ENCODE measurements around the gene IZUMO1R. TPM values are rescaled to one million over a fixed set of nuclear protein-coding genes. Genes with fewer than 3 reads are reported as not detected.

The IZUMO1R gene
- polyA plus RNA-seq, 1 of the 3 experiments (the other 2 are of a cell fraction): 0.43 TPM

DNA sequence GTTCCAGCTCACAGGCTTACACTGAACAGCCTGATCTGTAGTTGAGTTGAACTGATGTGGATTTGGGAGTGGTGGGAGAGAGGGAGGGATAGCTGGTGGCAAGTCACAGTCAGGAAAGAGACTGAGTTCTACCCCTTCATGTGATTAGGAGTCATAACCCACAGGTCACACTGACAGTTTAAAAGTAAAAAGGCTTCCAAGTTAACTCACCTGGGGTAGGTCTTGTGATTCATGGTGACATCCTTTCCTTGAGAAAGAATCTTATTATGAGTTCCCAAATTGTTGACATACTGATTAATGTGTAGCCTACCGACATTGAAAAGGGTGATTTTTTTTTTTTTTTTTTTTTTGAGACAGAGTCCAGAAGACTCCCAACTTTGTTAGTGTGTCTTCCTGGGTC is 5.4 kb downstream of the IZUMO1R start:
- no peak for DNase-seq
- no peak overlapping the region for H2AFZ ChIP-seq (ENCODE audit: low read depth)
- no peaks in the 10 kb centered on the region for H3F3A ChIP-seq (replicated peaks; ENCODE audit: insufficient read depth)
- ChIA-PET POLR2A (interaction anchor here (0.7 kb wide), 1 partner anchor 415 kb away, joined by 3 read pairs; no protein-coding TSS in a partner anchor), CTCF (interaction anchor here (0.7 kb wide), 1 partner anchor 446 kb away, joined by 3 read pairs; no protein-coding TSS in a partner anchor)
- no peaks in the 10 kb centered on the region for H3K9me3 ChIP-seq
- TF ChIP-seq GABPA (IDR thresholded peaks at IDR 0.05; ENCODE audit: low read depth): no peak
- no peak for TF ChIP-seq GATA2 (CRISPR knock-in tag; IDR thresholded peaks at IDR 0.05)
- TF ChIP-seq RXRA (IDR thresholded peaks at IDR 0.05; ENCODE audit: borderline replicate concordance, low read depth): no peak
- TF ChIP-seq JUND (IDR thresholded peaks at IDR 0.05): no peak
- no peak for TF ChIP-seq RAD21 (IDR thresholded peaks at IDR 0.05; ENCODE audit: low read length)
- no peak for TF ChIP-seq YY1 (IDR thresholded peaks at IDR 0.05; ENCODE audit: low read depth)
- no peak for TF ChIP-seq NRF1 (IDR thresholded peaks at IDR 0.05; ENCODE audit: low read depth, low read length)
- H3K79me2 ChIP-seq (ENCODE audit: insufficient read depth): no peaks in the 10 kb centered on the region
- WGBS (ENCODE audit: low lambda C conversion rate): 10% methylated on average over 1 of the region's 1 CpG
- peak overlapping the region in 1 of 2 experiments; percentile 51; a peak in 1 of 4 replicates for H3K27ac ChIP-seq (ENCODE audit: low read depth in 2 of 2, low read length in 1 of 2)
- no peak overlapping the region for H3K9ac ChIP-seq
- H3K9me2 ChIP-seq: no peaks in the 10 kb centered on the region
- H3K4me1 ChIP-seq (ENCODE audit: control insufficient read depth in 1 of 2, insufficient read depth in 2 of 2, low read depth in 1 of 2, low read length in 1 of 2): peaks cover 2 to 10% of the 10 kb centered on the region in 2 experiments
- no peaks in the 10 kb centered on the region for H3K36me3 ChIP-seq (replicated peaks in 1 of 2; ENCODE audit: control insufficient read depth in 1 of 2, insufficient read depth in 2 of 2, low read length in 1 of 2)
- H4K20me1 ChIP-seq (ENCODE audit: insufficient read depth): no peaks in the 10 kb centered on the region
- H3K27me3 ChIP-seq (ENCODE audit: insufficient read depth): no peaks in the 10 kb centered on the region
- no peak overlapping the region for H3K4me2 ChIP-seq
- H3K4me3 ChIP-seq (ENCODE audit: low read depth in 2 of 2, low read length in 1 of 2): no peak overlapping the region

DNA sequence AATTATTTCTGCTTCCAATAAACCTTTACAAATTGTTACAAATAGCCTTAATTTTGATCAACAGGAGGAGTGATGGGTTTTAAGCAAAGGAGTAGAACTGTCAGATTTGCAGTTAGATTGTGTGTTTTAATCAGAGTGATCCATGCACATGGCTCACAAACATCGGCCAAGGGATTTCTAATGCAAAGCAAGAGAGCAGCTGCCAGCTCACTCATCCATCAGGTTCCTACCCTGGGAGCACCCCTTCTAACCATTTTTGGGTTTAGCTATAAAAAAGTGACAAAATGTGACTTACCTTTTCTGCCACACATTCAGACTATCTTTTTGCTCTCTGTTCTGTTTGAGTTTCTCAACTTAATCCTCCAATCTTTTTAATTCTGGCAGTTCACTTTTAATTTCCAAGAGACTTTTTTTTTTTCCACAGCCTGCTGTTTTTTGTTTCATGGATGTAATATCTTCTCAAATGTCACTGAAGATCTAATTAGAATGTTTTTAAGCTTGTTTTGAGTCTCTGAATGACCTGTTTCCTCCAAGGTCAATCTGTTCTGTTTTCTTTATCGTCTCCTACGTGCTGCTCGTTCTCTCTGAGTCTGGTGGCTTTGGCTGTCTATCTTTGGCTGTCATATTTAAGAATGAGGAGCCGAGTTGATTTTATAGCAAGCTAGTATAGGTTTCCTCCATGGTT is 6.0 kb downstream of the IZUMO1R start:
- Histone ChIP-seq H2AFZ (ENCODE audit: low read depth) (no peak overlapping the region), H3K9ac (no peak overlapping the region), H3K36me3 (replicated peaks in 1 of 2; ENCODE audit: control insufficient read depth in 1 of 2, insufficient read depth in 2 of 2, low read length in 1 of 2) (no peaks in the 10 kb centered on the region), H4K20me1 (ENCODE audit: insufficient read depth) (no peaks in the 10 kb centered on the region), H3F3A (replicated peaks; ENCODE audit: insufficient read depth) (peaks cover 2% of the 10 kb centered on the region), H3K27ac (ENCODE audit: low read depth in 2 of 2, low read length in 1 of 2) (peak overlapping the region; percentile 17 to 51; a peak in 2 of 4 replicates), H3K9me3 (no peaks in the 10 kb centered on the region), H3K4me3 (ENCODE audit: low read depth in 2 of 2, low read length in 1 of 2) (no peak overlapping the region), H3K4me1 (ENCODE audit: control insufficient read depth in 1 of 2, insufficient read depth in 2 of 2, low read depth in 1 of 2, low read length in 1 of 2) (peaks cover 2 to 4% of the 10 kb centered on the region in 2 experiments; a peak in 3 of 4 replicates), H3K27me3 (ENCODE audit: insufficient read depth) (no peaks in the 10 kb centered on the region), H3K4me2 (no peak overlapping the region), H3K79me2 (ENCODE audit: insufficient read depth) (no peaks in the 10 kb centered on the region), H3K9me2 (no peaks in the 10 kb centered on the region)
- 0 out of 4 replicates have a peak, but pooled peaks of 1 of the 2 experiments have one; percentile 16 for TF ChIP-seq EP300 (IDR thresholded peaks at IDR 0.05; ENCODE audit: borderline replicate concordance in 1 of 2, low read depth in 1 of 2, low read length in 1 of 2)
- TF ChIP-seq ELF1 (IDR thresholded peaks at IDR 0.05): no peak
- 21% methylated on average over 5 of the region's 5 CpGs for WGBS (ENCODE audit: low lambda C conversion rate)
- no peak for DNase-seq
- ChIA-PET CTCF (no interaction called here), POLR2A (interaction anchor here (0.7 kb wide), 1 partner anchor 415 kb away, joined by 3 read pairs; no protein-coding TSS in a partner anchor)

GRCh38 chr11:94312339-94312738 is 8.0 kb downstream of the IZUMO1R start:
- peaks cover 2 to 4% of the 10 kb centered on the region in 2 experiments; a peak in 3 of 4 replicates for H3K4me1 ChIP-seq (ENCODE audit: control insufficient read depth in 1 of 2, insufficient read depth in 2 of 2, low read depth in 1 of 2, low read length in 1 of 2)
- H2AFZ ChIP-seq (ENCODE audit: low read depth): no peak overlapping the region
- H3F3A ChIP-seq (replicated peaks; ENCODE audit: insufficient read depth): peaks cover 3% of the 10 kb centered on the region
- POLR2A ChIA-PET: no interaction called here
- 14% methylated on average over 4 of the region's 4 CpGs for WGBS (ENCODE audit: low lambda C conversion rate)
- CTCF ChIA-PET: interaction anchor here (1.1 kb wide), 1 partner anchor 32 kb away, joined by 3 read pairs; no protein-coding TSS in a partner anchor
- peak overlapping the region; percentile 9 to 73; a peak in 1 of 4 replicates for H3K27ac ChIP-seq (ENCODE audit: low read depth in 2 of 2, low read length in 1 of 2)
- no peaks in the 10 kb centered on the region for H3K9me2 ChIP-seq
- H3K79me2 ChIP-seq (ENCODE audit: insufficient read depth): no peaks in the 10 kb centered on the region
- H3K9me3 ChIP-seq: no peaks in the 10 kb centered on the region
- no peaks in the 10 kb centered on the region for H3K27me3 ChIP-seq (ENCODE audit: insufficient read depth)
- no peak overlapping the region for H3K9ac ChIP-seq
- H3K4me3 ChIP-seq (ENCODE audit: low read depth in 2 of 2, low read length in 1 of 2): no peak overlapping the region
- H4K20me1 ChIP-seq (ENCODE audit: insufficient read depth): no peaks in the 10 kb centered on the region
- H3K36me3 ChIP-seq (replicated peaks in 1 of 2; ENCODE audit: control insufficient read depth in 1 of 2, insufficient read depth in 2 of 2, low read length in 1 of 2): no peaks in the 10 kb centered on the region
- H3K4me2 ChIP-seq: no peak overlapping the region
- no peak for DNase-seq
- no peak for TF ChIP-seq CHD2 (IDR thresholded peaks at IDR 0.05; ENCODE audit: low read length, partially characterized antibody)
- TF ChIP-seq MXI1 (IDR thresholded peaks at IDR 0.05; ENCODE audit: low read depth, low read length): no peak
- peak; percentile 73 to 81 for TF ChIP-seq EP300 (IDR thresholded peaks at IDR 0.05; ENCODE audit: borderline replicate concordance in 1 of 2, low read depth in 1 of 2, low read length in 1 of 2)
- TF ChIP-seq, protein P1, sequence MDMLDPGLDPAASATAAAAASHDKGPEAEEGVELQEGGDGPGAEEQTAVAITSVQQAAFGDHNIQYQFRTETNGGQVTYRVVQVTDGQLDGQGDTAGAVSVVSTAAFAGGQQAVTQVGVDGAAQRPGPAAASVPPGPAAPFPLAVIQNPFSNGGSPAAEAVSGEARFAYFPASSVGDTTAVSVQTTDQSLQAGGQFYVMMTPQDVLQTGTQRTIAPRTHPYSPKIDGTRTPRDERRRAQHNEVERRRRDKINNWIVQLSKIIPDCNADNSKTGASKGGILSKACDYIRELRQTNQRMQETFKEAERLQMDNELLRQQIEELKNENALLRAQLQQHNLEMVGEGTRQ (IDR thresholded peaks at IDR 0.05; ENCODE audit: borderline replicate concordance, low read depth, low read length): no peak
- peak; percentile 42; the same call in 1 of the 2 replicates for TF ChIP-seq NFIC (IDR thresholded peaks at IDR 0.05; ENCODE audit: borderline replicate concordance)
- no peak for TF ChIP-seq RXRA (IDR thresholded peaks at IDR 0.05; ENCODE audit: borderline replicate concordance, low read depth)
- no peak for TF ChIP-seq GATA2 (CRISPR knock-in tag; IDR thresholded peaks at IDR 0.05)
- no peak for TF ChIP-seq TAF1 (IDR thresholded peaks at IDR 0.05; ENCODE audit: borderline replicate concordance, low read depth, low read length)
- no peak for TF ChIP-seq RFX5 (IDR thresholded peaks at IDR 0.05; ENCODE audit: low read length)
- TF ChIP-seq REST (IDR thresholded peaks at IDR 0.05; ENCODE audit: low read depth, low read length): no peak
- no peak for TF ChIP-seq MEF2A (IDR thresholded peaks at IDR 0.05; ENCODE audit: borderline replicate concordance, low read depth)
